ENCODE measurements around the gene CARD9.
"Not testable (repeated sequence)": the region's sequence is repeated elsewhere in the genome, so short reads cannot be mapped to it uniquely, and the experiment has no call there.

The CARD9 gene

GRCh38 chr9:136373300-136374182 is at the start of gene CARD9:
Gene CARD9, minus strand, starts transcription at chr9:136373669. Its CDS starts 1,591 bp downstream, at chr9:136372078.
- DNase-seq (ENCODE audit: low read depth): no peak

- DNase-seq (ENCODE audit: low read depth): no peak
These were observed 49.4 kb upstream of the CARD9 start for GRCh38 chr9:136422876-136423275.

- no peak for DNase-seq (ENCODE audit: low read depth)
These were observed 48.3 kb upstream of the CARD9 start for GRCh38 chr9:136421791-136422190.

- no peak for DNase-seq (ENCODE audit: low read depth)
These were observed 45.6 kb upstream of the CARD9 start for GRCh38 chr9:136419092-136419420.

- no peak for DNase-seq (ENCODE audit: low read depth)
These were observed 45.0 kb upstream of the CARD9 start for GRCh38 chr9:136418182-136419091.

GRCh38 chr9:136416914-136417313 is 43.4 kb upstream of the CARD9 start:
- DNase-seq (ENCODE audit: low read depth): no peak

GRCh38 chr9:136416427-136416826 is 43.0 kb upstream of the CARD9 start:
- no peak for DNase-seq (ENCODE audit: low read depth)

GRCh38 chr9:136412962-136413361 is 39.5 kb upstream of the CARD9 start:
- no peak for DNase-seq (ENCODE audit: low read depth)

- DNase-seq (ENCODE audit: low read depth): no peak
These were observed 37.9 kb upstream of the CARD9 start for GRCh38 chr9:136411378-136411777.

GRCh38 chr9:136410500-136411287 is 37.2 kb upstream of the CARD9 start, which contains the start of the genes ENTR1 and PMPCA:
Gene ENTR1, minus strand, starts transcription at chr9:136410614. Its CDS starts 217 bp downstream, at chr9:136410397.
Gene PMPCA, plus strand, starts transcription at chr9:136410658. Its CDS starts 11 bp downstream, at chr9:136410669.
- DNase-seq (ENCODE audit: low read depth): peak; percentile 82

- peak; percentile 35 for DNase-seq (ENCODE audit: low read depth)
These were observed 36.3 kb upstream of the CARD9 start for GRCh38 chr9:136409557-136410455.

GRCh38 chr9:136407911-136408310 is 34.4 kb upstream of the CARD9 start:
- DNase-seq (ENCODE audit: low read depth): no peak

- not testable (repeated sequence) for DNase-seq (ENCODE audit: low read depth)
These were observed 33.6 kb upstream of the CARD9 start for GRCh38 chr9:136407061-136407460.

GRCh38 chr9:136405904-136406303 is 32.4 kb upstream of the CARD9 start:
- DNase-seq (ENCODE audit: low read depth): not testable (repeated sequence)

- no peak for DNase-seq (ENCODE audit: low read depth)
These were observed 32.0 kb upstream of the CARD9 start for GRCh38 chr9:136405481-136405880.

- DNase-seq (ENCODE audit: low read depth): no peak
These were observed 31.3 kb upstream of the CARD9 start for GRCh38 chr9:136404801-136405136.

GRCh38 chr9:136403915-136404800 is 30.7 kb upstream of the CARD9 start:
- DNase-seq (ENCODE audit: low read depth): no peak

GRCh38 chr9:136403538-136403914 is 30.1 kb upstream of the CARD9 start:
- DNase-seq (ENCODE audit: low read depth): no peak

GRCh38 chr9:136402067-136402466 is 28.6 kb upstream of the CARD9 start:
- DNase-seq (ENCODE audit: low read depth): no peak

All from fibroblast of gingiva (primary cell).